Endothelial cell of umbilical vein (primary cell): ENCODE measurements around the gene ANXA5. TPM values are rescaled to one million over a fixed set of nuclear protein-coding genes. Genes with fewer than 3 reads are reported as not detected.
A peak's percentile ranks its signal among the peaks of the same experiment; 100 is the strongest.

ENCODE experiments used
- BruUV-seq: library from RNA; stranded (reverse); fragments of 400-500 nt; replicated peaks from 2 replicates; lab custom pipeline; 2021; lab: Mats Ljungman, UMichigan
- CTCF ChIA-PET: fragments of 300-600, 350-600 bp; sonication (Branson Sonifier 250); formaldehyde crosslinking; loops from one replicate; lab custom pipeline; 2021; ENCODE audit warnings: antibody characterized with exemption, inconsistent platforms; lab: Charles Lee
- POLR2A ChIA-PET: fragments of 300-600, 350-600 bp; sonication (Branson Sonifier 250); formaldehyde crosslinking; loops from one replicate; lab custom pipeline; 2021; ENCODE audit warnings: antibody characterized with exemption, inconsistent platforms; lab: Charles Lee
- DNase-seq: peaks from one replicate; pipeline ENCODE4 v3.0.0-alpha.2; 2011; ENCODE audit warnings: low read depth, low spot score
- FAIRE-seq: peaks from 2 replicates; lab custom pipeline; 2011; peaks lifted over from hg19 to GRCh38; lab: Jason Lieb, UNC
- H2AFZ ChIP-seq: 2 replicates; pipeline ENCODE4 v1.6.0; 2012; ENCODE audit warnings: low read depth, low read length, control low read depth, inconsistent platforms
- H3K27ac ChIP-seq: 2 replicates; pipeline ENCODE4 v1.5.1; 2011; ENCODE audit warnings: low read depth, mild to moderate bottlenecking, control low read depth, low read length, moderate library complexity; ENCODE audit not compliant: insufficient read depth
- H3K27me3 ChIP-seq, 2 experiments: 2 replicates each; pipeline versions ENCODE4 v1.6.0 to v1.6.1; 2011; ENCODE audit warnings: low read length in 2 of 2, mixed read lengths in 1 of 2; ENCODE audit not compliant: control insufficient read depth in 2 of 2, insufficient read depth in 2 of 2
- H3K36me3 ChIP-seq, 2 experiments: 2 replicates in 1 of 2; 3 replicates in 1 of 2; pipeline ENCODE4 v1.5.1; 2011; ENCODE audit warnings: low read length in 2 of 2, mild to moderate bottlenecking in 1 of 2, moderate library complexity in 1 of 2; ENCODE audit not compliant: control insufficient read depth in 2 of 2, insufficient read depth in 2 of 2; ENCODE audit errors: extremely low read depth in 1 of 2
- H3K4me1 ChIP-seq: 3 replicates; pipeline ENCODE4 v1.5.1; 2011; ENCODE audit warnings: mild to moderate bottlenecking, low read length; ENCODE audit not compliant: control insufficient read depth, insufficient read depth; ENCODE audit errors: extremely low read depth
- H3K4me2 ChIP-seq: 2 replicates; pipeline ENCODE4 v1.6.1; 2011; ENCODE audit warnings: low read length, control low read depth, mixed read lengths; ENCODE audit not compliant: insufficient read depth
- H3K4me3 ChIP-seq, 3 experiments: fragments of 200-600 bp in 1 of 3; sonication (generic), shearing (Covaris generic) in 1 of 3; replicated peaks in 1 of 3; 2 replicates each; pipeline ENCODE4 v1.5.1; 2011 to 2016; ENCODE audit warnings: control low read depth in 3 of 3, low read length in 3 of 3, mild to moderate bottlenecking in 2 of 3, inconsistent platforms in 1 of 3, low read depth in 1 of 3, moderate library complexity in 1 of 3; ENCODE audit not compliant: insufficient read depth in 1 of 3
- H3K79me2 ChIP-seq: 2 replicates; pipeline ENCODE4 v1.6.0; 2012; ENCODE audit warnings: low read length, inconsistent platforms; ENCODE audit not compliant: control insufficient read depth, insufficient read depth
- H3K9ac ChIP-seq: replicated peaks from 2 replicates; pipeline ENCODE3; 2011; ENCODE audit warnings: low read length, control low read depth; ENCODE audit not compliant: insufficient read depth; ENCODE audit errors: extremely low read depth
- H3K9me1 ChIP-seq: replicated peaks from 3 replicates; pipeline ENCODE4 v1.6.0; 2011; ENCODE audit warnings: mild to moderate bottlenecking, low read length; ENCODE audit not compliant: control insufficient read depth, insufficient read depth; ENCODE audit errors: extremely low read depth
- H3K9me3 ChIP-seq: replicated peaks from 2 replicates; pipeline ENCODE4 v1.5.1; 2012; ENCODE audit warnings: low read length, inconsistent platforms; ENCODE audit not compliant: control insufficient read depth, insufficient read depth
- H4K20me1 ChIP-seq: replicated peaks from 2 replicates; pipeline ENCODE3; 2011; ENCODE audit warnings: mild to moderate bottlenecking, low read length; ENCODE audit not compliant: control insufficient read depth, insufficient read depth; ENCODE audit errors: extremely low read depth
- GATA2 ChIP-seq: IDR thresholded peaks from 2 replicates; pipeline ENCODE4 v1.7.0; 2011; ENCODE audit warnings: low read depth, mild to moderate bottlenecking, moderate library complexity, mixed read lengths, low read length; ENCODE audit not compliant: insufficient read length, insufficient read depth
- JUN ChIP-seq: IDR thresholded peaks from 2 replicates; pipeline ENCODE4 v1.6.1; 2011; ENCODE audit warnings: borderline replicate concordance, low read depth; ENCODE audit not compliant: insufficient read length, insufficient read depth
- MYC ChIP-seq: IDR thresholded peaks from one replicate; pipeline ENCODE4 v1.6.1; 2011; ENCODE audit warnings: mild to moderate bottlenecking, low read depth, low read length
- POLR2AphosphoS5 ChIP-seq: IDR thresholded peaks from 2 replicates; pipeline ENCODE4 v1.6.1; 2012; ENCODE audit warnings: low read depth, mild to moderate bottlenecking, control low read depth, low read length, moderate library complexity; ENCODE audit not compliant: insufficient read depth
- dilution Hi-C: fragments of 300-500 bp; cut with MboI; formaldehyde crosslinking; loops from one replicate; pipeline ENCODE4 v1.15.0; 2019; ENCODE audit warnings: low sequenced_read_pairs; ENCODE audit not compliant: extremely low pct_ligation_motif_present
- intact Hi-C: fragments of 100-400 bp; cut with micrococcal nuclease; formaldehyde crosslinking; loops from one replicate; pipeline ENCODE4 v1.10.0; 2022
- polyA plus RNA-seq, 4 experiments: library from polyadenylated mRNA; depleted of rRNA in 3 of 4; stranded (reverse) in 3 of 4; unstranded in 1 of 4; fragments of >200 nt; gene quantifications; 2 replicates each; pipeline versions ENCODE4 v1.2.1 to v1.2.3, GENCODE V29; 2011 to 2012; ENCODE audit warnings: missing spikeins in 1 of 4
- total RNA-seq: library from RNA; stranded (reverse); gene quantifications from 2 replicates; pipeline ENCODE4 v1.2.3, GENCODE V29; 2021
- TF ChIP-seq, protein P1 (sequence below): IDR thresholded peaks from 2 replicates; pipeline ENCODE4 v1.6.1; 2011; ENCODE audit not compliant: insufficient read depth, insufficient read length
- TF ChIP-seq, protein P2 (sequence below), 2 donors: IDR thresholded peaks; 1 replicate in 1 of 2; 2 replicates in 1 of 2; pipeline ENCODE4 v1.5.1; 2011; ENCODE audit warnings: low read length in 2 of 2, mild to moderate bottlenecking in 2 of 2, moderate library complexity in 2 of 2, control low read depth in 1 of 2, inconsistent platforms in 1 of 2, low read depth in 1 of 2; ENCODE audit not compliant: insufficient read depth in 1 of 2; ENCODE audit errors: extremely low read depth in 1 of 2

The ANXA5 gene
- total and polyA plus RNA-seq, 2 donors (not counting 3 experiments of a cell fraction or from before 2014, with no cell fraction given) = 450 to 528 TPM

DNA sequence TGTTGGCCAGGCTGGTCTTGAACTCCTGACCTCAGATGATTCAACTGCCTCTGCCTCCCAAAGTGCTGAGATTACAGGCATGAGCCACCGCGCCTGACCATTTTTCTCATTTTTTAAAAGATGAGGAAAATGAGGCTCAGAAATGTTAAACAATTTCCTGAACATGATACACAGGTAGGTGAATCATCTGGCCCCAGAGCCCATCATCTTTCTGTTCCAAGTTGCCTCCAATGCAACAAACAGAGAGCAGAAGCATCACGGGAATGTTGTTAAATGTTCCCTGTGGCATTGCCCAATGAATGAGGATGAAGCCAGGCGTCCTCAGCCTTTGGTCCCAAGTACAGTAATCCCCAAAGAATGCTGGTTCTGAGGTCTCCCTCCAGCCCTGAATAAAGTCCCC lies 31.3 kb upstream of the ANXA5 start:
- Histone ChIP-seq H2AFZ (peak overlapping the region; percentile 39), H3K9me3 (no peaks in the 10 kb centered on the region), H3K36me3 (no peaks in the 10 kb centered on the region), H3K4me3 (no peak overlapping the region), H3K4me2 (no peak overlapping the region), H3K4me1 (peaks cover 10% of the 10 kb centered on the region), H3K9ac (no peak overlapping the region), H3K27ac (no peak overlapping the region), H4K20me1 (no peaks in the 10 kb centered on the region), H3K9me1 (no peaks in the 10 kb centered on the region), H3K79me2 (no peaks in the 10 kb centered on the region), H3K27me3 (no peaks in the 10 kb centered on the region)
- intact Hi-C loops (loop anchor here (10.0 kb wide), 1 partner anchor 53 kb away; no protein-coding TSS in a partner anchor), dilution Hi-C loops (loop anchor here (25.0 kb wide), 1 partner anchor 241 kb away; no protein-coding TSS in a partner anchor)
- no TSS peak for BruUV-seq
- DNase-seq (no peak), FAIRE-seq (no peak)
- ChIA-PET POLR2A (interaction anchor here (1.8 kb wide), 1 partner anchor 31 kb away, joined by 5 read pairs; the partner anchor contains the start of gene ANXA5), CTCF (interaction anchor here (0.8 to 2.1 kb wide), 7 partner anchors 9 to 357 kb away, joined by 3 to 10 read pairs (median 4); no protein-coding TSS in a partner anchor)
- TF ChIP-seq JUN (no peak), GATA2 (no peak), MYC (no peak)
- TF ChIP-seq, protein P1, sequence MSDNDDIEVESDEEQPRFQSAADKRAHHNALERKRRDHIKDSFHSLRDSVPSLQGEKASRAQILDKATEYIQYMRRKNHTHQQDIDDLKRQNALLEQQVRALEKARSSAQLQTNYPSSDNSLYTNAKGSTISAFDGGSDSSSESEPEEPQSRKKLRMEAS = no peak

DNA sequence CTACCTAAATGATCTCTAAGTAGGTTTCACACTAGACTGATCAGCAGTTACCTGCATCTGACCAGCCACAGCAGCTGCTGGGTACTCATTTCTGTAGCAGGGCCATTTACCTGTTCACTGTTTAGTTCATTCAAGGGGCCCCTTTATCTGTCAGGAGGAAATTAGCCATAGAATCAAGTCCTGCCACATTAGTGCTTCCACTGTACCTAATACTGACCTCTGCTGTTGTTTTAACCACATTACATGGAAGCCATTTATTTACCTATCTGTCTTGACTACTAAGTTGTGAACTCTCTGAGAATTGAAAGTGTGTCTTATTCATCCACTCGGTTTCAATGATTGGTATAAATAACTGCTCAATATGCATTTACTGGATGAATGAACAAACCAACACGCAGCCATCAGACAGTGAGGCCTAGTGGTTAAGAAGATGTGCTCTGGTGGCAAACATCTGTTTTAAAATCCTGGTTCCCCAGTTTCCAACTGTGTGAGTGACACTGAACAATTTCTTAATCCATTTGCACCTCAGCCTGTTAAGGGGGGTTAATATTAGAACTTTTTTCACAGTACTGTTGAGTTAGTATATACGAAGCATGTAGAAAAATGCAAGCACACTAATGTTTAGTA lies 30.0 kb upstream of the ANXA5 start:
- no peaks in the 10 kb centered on the region for H3K9me1 ChIP-seq
- no peak overlapping the region for H3K9ac ChIP-seq
- ChIA-PET POLR2A (no interaction called here), CTCF (interaction anchor here (0.9 to 2.5 kb wide), 4 partner anchors 15 to 242 kb away, joined by 3 to 23 read pairs (median 10); partner anchors contain the start of gene ANXA5)
- H3K79me2 ChIP-seq = no peaks in the 10 kb centered on the region
- no peaks in the 10 kb centered on the region for H3K27me3 ChIP-seq
- no TSS peak for BruUV-seq
- H3K36me3 ChIP-seq = no peaks in the 10 kb centered on the region
- intact Hi-C loops (loop anchor here (1.0 to 10.0 kb wide), 4 partner anchors 15 to 242 kb away; no protein-coding TSS in a partner anchor), dilution Hi-C loops (loop anchor here (25.0 kb wide), 1 partner anchor 239 kb away; no protein-coding TSS in a partner anchor)
- no peak for TF ChIP-seq POLR2AphosphoS5
- TF ChIP-seq, protein P1 = no peak
- TF ChIP-seq, protein P2, sequence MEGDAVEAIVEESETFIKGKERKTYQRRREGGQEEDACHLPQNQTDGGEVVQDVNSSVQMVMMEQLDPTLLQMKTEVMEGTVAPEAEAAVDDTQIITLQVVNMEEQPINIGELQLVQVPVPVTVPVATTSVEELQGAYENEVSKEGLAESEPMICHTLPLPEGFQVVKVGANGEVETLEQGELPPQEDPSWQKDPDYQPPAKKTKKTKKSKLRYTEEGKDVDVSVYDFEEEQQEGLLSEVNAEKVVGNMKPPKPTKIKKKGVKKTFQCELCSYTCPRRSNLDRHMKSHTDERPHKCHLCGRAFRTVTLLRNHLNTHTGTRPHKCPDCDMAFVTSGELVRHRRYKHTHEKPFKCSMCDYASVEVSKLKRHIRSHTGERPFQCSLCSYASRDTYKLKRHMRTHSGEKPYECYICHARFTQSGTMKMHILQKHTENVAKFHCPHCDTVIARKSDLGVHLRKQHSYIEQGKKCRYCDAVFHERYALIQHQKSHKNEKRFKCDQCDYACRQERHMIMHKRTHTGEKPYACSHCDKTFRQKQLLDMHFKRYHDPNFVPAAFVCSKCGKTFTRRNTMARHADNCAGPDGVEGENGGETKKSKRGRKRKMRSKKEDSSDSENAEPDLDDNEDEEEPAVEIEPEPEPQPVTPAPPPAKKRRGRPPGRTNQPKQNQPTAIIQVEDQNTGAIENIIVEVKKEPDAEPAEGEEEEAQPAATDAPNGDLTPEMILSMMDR (IDR thresholded peaks at IDR 0.05; ENCODE audit: extremely low read depth in 1 of 2, insufficient read depth in 1 of 2, low read depth in 1 of 2, low read length in 2 of 2) = peak; percentile 55 to 58
- H4K20me1 ChIP-seq = no peaks in the 10 kb centered on the region
- no peak overlapping the region for H3K4me2 ChIP-seq
- H2AFZ ChIP-seq = peak overlapping the region; percentile 28
- peaks cover 10% of the 10 kb centered on the region for H3K4me1 ChIP-seq
- peak; percentile 82 for FAIRE-seq
- H3K4me3 ChIP-seq = no peak overlapping the region
- no peaks in the 10 kb centered on the region for H3K9me3 ChIP-seq
- DNase-seq = peak; percentile 79
- no peak overlapping the region for H3K27ac ChIP-seq
